H1 (cell line): ENCODE measurements around the gene SLC2A8. TPM values are rescaled to one million over a fixed set of nuclear protein-coding genes. Genes with fewer than 3 reads are reported as not detected.

Source experiments
- CHD1 ChIP-seq: IDR thresholded peaks from 2 replicates; pipeline ENCODE4 v1.6.1; 2012; ENCODE audit warnings: low read depth, low read length, improper control_type of control experiment
- FOSL1 ChIP-seq: IDR thresholded peaks from 2 replicates; pipeline ENCODE4 v1.6.1; 2011; ENCODE audit warnings: mild to moderate bottlenecking, low read depth, low read length, moderate library complexity; ENCODE audit not compliant: insufficient read depth
- POLR2AphosphoS5 ChIP-seq: IDR thresholded peaks from 2 replicates; pipeline ENCODE4 v1.6.1; 2011; ENCODE audit warnings: low read depth, low read length
- RAD21 ChIP-seq, 2 experiments: IDR thresholded peaks in 1 of 2; conservative IDR thresholded peaks in 1 of 2; 2 replicates each; pipeline ENCODE4 v1.6.1; 2011; ENCODE audit warnings: low read depth in 2 of 2, low read length in 2 of 2, improper control_type of control experiment in 1 of 2, inconsistent platforms in 1 of 2, mild to moderate bottlenecking in 1 of 2, moderate library complexity in 1 of 2
- RFX5 ChIP-seq: IDR thresholded peaks from 2 replicates; pipeline ENCODE4 v1.6.1; 2011; ENCODE audit warnings: low read depth, low read length, improper control_type of control experiment, borderline replicate concordance
- RXRA ChIP-seq: IDR thresholded peaks from 2 replicates; pipeline ENCODE4 v1.6.1; 2011; ENCODE audit warnings: low read depth, mild to moderate bottlenecking, low read length, moderate library complexity; ENCODE audit not compliant: insufficient read depth
- SIRT6 ChIP-seq: IDR thresholded peaks from one replicate; pipeline ENCODE4 v1.7.1; 2012; ENCODE audit warnings: low read length, inconsistent platforms
- SRF ChIP-seq: IDR thresholded peaks from 2 replicates; pipeline ENCODE4 v1.6.1; 2011; ENCODE audit warnings: mild to moderate bottlenecking, low read depth, low read length, moderate library complexity
- ZNF274 ChIP-seq: IDR thresholded peaks from 2 replicates; pipeline ENCODE4 v1.7.0; 2012; ENCODE audit warnings: low read length, borderline replicate concordance; ENCODE audit errors: extremely low read depth
- polyA plus RNA-seq, 7 experiments: library from polyadenylated mRNA; depleted of rRNA in 3 of 7; stranded (reverse) in 5 of 7; unstranded in 2 of 7; fragments of >200 nt in 5 of 7; fragments of 200-250 nt in 2 of 7; gene quantifications; 1 replicate in 5 of 7; 2 replicates in 1 of 7; 4 replicates in 1 of 7; pipeline versions ENCODE4 v1.2.1 to v1.2.3, GENCODE V29; 2011 to 2013; ENCODE audit warnings: missing spikeins in 2 of 7, mixed read lengths in 2 of 7
- total RNA-seq: library from RNA; stranded (reverse); fragmentation: NEBNext Ultra II Directional; extraction: Animal tissue kit (Norgen Biotek cat#: 25700); gene quantifications from 2 replicates; pipeline ENCODE4 v1.2.1, GENCODE V29; 2021
- TF ChIP-seq, protein P1 (sequence below): fragments of 300-600 bp; sonication (generic); IDR thresholded peaks from 2 replicates; pipeline ENCODE4 v1.7.1; 2012; ENCODE audit warnings: low read length, moderate library complexity, mild to moderate bottlenecking, inconsistent platforms; ENCODE audit not compliant: insufficient replicate concordance
- TF ChIP-seq, protein P2 (sequence below): IDR thresholded peaks from 2 replicates; pipeline ENCODE4 v1.6.1; 2011; ENCODE audit warnings: low read depth, mild to moderate bottlenecking, low read length; ENCODE audit not compliant: insufficient read depth

SLC2A8 gene
- total and polyA plus RNA-seq, 2 of the 8 experiments (the other 6 are each of a cell fraction or from before 2014, with no cell fraction given): 24.6 to 36.4 TPM

GRCh38 chr9:127353882-127354281 lies 43.1 kb upstream of the SLC2A8 start (continued):
- TF ChIP-seq, protein P1, sequence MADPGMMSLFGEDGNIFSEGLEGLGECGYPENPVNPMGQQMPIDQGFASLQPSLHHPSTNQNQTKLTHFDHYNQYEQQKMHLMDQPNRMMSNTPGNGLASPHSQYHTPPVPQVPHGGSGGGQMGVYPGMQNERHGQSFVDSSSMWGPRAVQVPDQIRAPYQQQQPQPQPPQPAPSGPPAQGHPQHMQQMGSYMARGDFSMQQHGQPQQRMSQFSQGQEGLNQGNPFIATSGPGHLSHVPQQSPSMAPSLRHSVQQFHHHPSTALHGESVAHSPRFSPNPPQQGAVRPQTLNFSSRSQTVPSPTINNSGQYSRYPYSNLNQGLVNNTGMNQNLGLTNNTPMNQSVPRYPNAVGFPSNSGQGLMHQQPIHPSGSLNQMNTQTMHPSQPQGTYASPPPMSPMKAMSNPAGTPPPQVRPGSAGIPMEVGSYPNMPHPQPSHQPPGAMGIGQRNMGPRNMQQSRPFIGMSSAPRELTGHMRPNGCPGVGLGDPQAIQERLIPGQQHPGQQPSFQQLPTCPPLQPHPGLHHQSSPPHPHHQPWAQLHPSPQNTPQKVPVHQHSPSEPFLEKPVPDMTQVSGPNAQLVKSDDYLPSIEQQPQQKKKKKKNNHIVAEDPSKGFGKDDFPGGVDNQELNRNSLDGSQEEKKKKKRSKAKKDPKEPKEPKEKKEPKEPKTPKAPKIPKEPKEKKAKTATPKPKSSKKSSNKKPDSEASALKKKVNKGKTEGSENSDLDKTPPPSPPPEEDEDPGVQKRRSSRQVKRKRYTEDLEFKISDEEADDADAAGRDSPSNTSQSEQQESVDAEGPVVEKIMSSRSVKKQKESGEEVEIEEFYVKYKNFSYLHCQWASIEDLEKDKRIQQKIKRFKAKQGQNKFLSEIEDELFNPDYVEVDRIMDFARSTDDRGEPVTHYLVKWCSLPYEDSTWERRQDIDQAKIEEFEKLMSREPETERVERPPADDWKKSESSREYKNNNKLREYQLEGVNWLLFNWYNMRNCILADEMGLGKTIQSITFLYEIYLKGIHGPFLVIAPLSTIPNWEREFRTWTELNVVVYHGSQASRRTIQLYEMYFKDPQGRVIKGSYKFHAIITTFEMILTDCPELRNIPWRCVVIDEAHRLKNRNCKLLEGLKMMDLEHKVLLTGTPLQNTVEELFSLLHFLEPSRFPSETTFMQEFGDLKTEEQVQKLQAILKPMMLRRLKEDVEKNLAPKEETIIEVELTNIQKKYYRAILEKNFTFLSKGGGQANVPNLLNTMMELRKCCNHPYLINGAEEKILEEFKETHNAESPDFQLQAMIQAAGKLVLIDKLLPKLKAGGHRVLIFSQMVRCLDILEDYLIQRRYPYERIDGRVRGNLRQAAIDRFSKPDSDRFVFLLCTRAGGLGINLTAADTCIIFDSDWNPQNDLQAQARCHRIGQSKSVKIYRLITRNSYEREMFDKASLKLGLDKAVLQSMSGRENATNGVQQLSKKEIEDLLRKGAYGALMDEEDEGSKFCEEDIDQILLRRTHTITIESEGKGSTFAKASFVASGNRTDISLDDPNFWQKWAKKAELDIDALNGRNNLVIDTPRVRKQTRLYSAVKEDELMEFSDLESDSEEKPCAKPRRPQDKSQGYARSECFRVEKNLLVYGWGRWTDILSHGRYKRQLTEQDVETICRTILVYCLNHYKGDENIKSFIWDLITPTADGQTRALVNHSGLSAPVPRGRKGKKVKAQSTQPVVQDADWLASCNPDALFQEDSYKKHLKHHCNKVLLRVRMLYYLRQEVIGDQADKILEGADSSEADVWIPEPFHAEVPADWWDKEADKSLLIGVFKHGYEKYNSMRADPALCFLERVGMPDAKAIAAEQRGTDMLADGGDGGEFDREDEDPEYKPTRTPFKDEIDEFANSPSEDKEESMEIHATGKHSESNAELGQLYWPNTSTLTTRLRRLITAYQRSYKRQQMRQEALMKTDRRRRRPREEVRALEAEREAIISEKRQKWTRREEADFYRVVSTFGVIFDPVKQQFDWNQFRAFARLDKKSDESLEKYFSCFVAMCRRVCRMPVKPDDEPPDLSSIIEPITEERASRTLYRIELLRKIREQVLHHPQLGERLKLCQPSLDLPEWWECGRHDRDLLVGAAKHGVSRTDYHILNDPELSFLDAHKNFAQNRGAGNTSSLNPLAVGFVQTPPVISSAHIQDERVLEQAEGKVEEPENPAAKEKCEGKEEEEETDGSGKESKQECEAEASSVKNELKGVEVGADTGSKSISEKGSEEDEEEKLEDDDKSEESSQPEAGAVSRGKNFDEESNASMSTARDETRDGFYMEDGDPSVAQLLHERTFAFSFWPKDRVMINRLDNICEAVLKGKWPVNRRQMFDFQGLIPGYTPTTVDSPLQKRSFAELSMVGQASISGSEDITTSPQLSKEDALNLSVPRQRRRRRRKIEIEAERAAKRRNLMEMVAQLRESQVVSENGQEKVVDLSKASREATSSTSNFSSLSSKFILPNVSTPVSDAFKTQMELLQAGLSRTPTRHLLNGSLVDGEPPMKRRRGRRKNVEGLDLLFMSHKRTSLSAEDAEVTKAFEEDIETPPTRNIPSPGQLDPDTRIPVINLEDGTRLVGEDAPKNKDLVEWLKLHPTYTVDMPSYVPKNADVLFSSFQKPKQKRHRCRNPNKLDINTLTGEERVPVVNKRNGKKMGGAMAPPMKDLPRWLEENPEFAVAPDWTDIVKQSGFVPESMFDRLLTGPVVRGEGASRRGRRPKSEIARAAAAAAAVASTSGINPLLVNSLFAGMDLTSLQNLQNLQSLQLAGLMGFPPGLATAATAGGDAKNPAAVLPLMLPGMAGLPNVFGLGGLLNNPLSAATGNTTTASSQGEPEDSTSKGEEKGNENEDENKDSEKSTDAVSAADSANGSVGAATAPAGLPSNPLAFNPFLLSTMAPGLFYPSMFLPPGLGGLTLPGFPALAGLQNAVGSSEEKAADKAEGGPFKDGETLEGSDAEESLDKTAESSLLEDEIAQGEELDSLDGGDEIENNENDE: no peak
- TF ChIP-seq RFX5 (no peak), SIRT6 (no peak), SRF (no peak), CHD1 (no peak), ZNF274 (no peak), FOSL1 (no peak), RXRA (no peak), POLR2AphosphoS5 (peak; percentile 53; the same call in 1 of the 2 replicates), RAD21 (IDR thresholded peaks at IDR 0.05 in 1 of 2, conservative IDR thresholded peaks at IDR 0.05 in 1 of 2; ENCODE audit: low read depth in 2 of 2, low read length in 2 of 2) (peak in 1 of 2 experiments; percentile 14; a peak in 2 of 4 replicates)
- TF ChIP-seq, protein P2, sequence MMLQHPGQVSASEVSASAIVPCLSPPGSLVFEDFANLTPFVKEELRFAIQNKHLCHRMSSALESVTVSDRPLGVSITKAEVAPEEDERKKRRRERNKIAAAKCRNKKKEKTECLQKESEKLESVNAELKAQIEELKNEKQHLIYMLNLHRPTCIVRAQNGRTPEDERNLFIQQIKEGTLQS: no peak
